HuH-7.5 (cell line): ENCODE measurements around the gene GHRL.

Source experiments
- DNase-seq: peaks from one replicate; pipeline ENCODE4 v3.0.0; 2011; ENCODE audit warnings: low spot score

The GHRL gene

DNA sequence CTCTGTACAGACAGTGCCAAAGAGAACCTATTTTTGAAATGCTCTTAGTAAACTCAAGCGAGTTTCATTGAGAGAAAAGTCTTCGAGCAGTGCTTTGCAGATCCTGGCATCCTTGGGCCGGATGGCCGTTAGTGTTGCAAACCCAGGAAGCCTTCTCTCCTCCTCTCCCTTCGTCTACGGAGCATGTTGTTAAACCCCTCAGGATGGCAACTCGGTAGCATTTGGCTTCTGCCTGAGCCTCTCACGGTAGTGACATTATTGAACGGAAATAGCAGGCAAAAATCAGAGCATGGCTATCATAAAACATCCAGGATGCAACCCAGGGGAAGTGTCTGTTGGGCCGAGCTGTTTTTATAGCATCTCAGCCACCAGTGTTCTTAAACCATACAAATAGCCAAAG, 34.8 kb upstream of the GHRL start:
- DNase-seq: no peak

DNA sequence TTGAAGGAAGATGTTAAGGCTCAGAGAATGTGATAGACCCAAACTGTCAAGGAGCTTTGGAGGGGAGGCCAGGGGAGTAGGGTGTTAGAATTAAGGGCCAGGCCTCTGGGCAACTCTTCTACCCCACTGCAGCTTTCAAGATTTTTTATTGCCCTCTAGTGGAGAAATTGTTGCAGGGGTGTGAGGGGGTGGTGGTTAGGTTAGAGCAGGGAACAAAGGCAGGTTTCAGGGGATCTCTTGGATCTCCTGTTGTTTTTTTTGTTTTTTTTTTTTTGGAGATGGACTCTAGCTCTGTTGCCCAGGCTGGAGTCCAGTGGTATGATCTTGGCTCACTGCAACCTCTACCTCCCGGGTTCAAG, 29.6 kb upstream of the GHRL start:
- peak; percentile 83 for DNase-seq

- DNase-seq: no peak
Measured at GRCh38 chr3:10321630-10322351, 29.0 kb upstream of the GHRL start.

DNA sequence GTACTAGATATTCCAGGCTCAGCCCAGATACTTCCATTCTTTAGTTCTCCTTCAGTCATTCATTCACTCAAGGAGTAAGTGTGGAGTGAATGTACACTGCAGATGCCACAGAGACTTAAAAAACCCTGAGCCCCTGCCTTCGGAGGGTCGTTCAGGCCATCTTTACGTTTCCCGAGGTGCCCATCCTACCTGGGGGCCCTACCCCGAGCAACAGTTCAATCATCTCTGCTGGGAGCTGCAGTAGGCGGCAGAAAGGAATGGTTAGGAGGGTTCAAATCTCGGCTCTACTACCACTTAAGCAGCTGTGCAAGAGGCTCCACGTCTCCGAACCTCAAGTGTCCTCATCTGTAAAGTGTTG, 27.6 kb upstream of the GHRL start:
- no peak for DNase-seq

DNA sequence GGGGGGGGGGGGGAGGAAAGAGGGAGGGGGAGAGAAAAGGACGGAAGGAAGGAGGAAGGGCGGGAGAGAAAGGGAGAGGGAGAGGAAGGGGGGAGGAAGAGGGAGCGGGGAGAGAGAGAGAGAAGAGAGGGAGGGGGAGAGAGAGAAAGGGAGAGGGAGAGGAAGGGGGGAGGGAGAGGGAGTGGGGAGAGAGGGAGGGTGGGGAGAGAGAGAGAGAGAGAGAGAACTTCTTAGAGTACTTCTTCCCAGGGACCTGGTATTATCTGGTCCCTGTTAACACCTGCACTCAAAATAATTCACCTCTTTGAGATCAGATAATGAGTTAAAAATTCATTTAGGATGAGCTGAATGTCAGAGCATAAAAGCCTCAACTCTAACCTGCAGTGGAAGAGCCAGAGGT, 27.1 kb upstream of the GHRL start:
- no peak for DNase-seq

GRCh38 chr3:10319251-10319650, 26.5 kb upstream of the GHRL start:
- no peak for DNase-seq

- no peak for DNase-seq
Measured at GRCh38 chr3:10317961-10318350, 25.2 kb upstream of the GHRL start.

- no peak for DNase-seq
Measured at GRCh38 chr3:10317311-10317960, 24.7 kb upstream of the GHRL start.

GRCh38 chr3:10315771-10316344, 23.1 kb upstream of the GHRL start:
- no peak for DNase-seq

DNA sequence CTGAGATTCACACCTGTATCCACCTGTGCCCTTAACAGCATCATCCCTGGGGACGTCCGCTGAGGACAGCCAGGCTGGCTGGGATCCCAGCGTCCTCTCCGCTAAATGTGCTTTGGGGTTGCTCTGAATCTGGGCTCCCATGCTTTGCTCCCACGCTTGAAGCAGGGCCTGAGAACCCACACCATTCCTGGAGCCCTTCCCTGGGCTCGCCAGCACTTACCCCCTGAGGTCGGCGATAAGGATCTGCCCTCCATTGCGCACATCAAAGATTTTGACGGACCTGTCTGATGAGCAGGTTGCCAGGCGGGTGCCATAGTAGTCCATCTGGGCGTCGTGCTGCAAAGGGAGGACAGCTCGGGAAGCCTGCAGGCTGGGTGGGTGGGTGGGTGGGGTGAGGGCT, 22.4 kb upstream of the GHRL start:
- no peak for DNase-seq

DNA sequence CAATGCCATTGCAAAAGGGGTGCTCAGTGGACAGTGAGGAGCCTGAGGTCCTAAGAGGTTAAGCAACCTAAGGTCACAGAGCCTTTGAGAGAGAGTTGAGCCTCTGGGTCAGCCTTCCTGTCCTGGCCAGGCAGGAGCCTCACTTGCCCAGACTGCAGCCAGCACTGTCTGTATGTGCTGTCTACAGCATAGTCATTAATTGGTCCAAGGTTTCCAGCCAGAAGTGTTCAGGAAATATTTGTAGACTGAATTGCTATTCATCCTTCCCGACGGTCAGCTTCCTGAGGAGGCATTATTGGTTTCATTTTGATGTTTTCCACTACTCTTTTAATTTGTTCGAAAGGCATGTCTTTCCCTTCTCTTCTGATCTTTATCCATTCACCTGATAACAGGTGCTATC, 20.1 kb upstream of the GHRL start:
- DNase-seq: no peak

- no peak for DNase-seq
Measured at GRCh38 chr3:10312391-10312790, 19.6 kb upstream of the GHRL start.

- DNase-seq: no peak
Measured at GRCh38 chr3:10311710-10312109, 19.0 kb upstream of the GHRL start.

DNA sequence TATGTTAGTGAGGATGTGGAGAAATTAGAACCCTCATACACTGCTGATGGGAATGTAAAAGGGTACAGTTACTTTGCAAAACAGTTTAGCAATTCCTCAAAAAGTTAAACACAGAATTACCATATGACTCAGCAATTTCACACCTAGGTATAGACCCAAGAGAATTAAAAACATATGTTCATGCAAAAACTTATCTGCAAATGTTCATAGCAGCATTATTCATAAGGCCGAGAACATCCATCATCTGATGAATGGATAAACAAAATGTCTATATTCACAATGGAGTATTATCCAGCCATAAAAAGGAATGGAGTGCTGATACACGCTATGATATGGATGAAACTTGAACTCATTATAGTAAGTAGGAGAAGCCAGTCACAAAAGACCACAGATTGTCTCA, 17.8 kb upstream of the GHRL start:
- DNase-seq: no peak

- DNase-seq: no peak
Measured at GRCh38 chr3:10309736-10310135, 17.0 kb upstream of the GHRL start.

DNA sequence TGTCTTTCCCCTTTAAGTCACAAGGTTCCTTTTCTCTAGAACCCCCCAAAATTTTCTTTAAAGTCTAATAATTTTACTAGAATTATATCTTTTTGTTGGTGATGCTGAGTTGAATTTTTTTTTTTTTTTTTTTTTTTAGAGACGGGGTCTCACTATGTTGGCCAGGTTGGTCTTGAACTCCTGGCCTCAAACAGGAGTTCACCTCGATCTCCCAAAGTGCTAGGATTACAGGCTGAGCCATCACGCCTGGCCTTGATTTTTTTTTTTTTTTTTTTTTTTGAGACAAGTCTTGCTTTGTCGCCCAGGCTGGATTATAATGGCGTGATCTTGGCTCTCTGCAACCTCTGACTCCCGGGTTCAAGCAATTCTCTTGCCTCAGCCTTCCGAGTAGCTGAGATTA, 15.9 kb upstream of the GHRL start:
- DNase-seq: no peak

DNA sequence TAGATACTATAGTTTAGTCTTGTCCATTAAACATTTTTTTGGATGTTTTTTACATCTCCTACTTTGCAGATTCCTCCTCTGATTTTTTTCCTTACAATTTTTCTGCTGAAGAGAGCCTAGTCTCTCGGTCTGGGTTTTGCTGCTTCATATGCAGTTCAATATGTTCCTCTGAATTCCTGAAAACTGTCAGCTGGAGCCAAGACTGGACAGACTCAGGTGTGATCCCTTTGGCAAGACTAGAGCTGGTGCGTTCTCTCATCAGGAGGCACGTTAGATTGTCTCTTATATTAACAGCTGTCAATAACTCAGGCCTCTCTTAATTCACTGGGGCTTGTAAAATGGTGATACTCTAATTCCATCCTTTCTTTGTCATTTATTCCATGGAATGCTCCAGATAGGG, 13.4 kb upstream of the GHRL start:
- DNase-seq: no peak

DNA sequence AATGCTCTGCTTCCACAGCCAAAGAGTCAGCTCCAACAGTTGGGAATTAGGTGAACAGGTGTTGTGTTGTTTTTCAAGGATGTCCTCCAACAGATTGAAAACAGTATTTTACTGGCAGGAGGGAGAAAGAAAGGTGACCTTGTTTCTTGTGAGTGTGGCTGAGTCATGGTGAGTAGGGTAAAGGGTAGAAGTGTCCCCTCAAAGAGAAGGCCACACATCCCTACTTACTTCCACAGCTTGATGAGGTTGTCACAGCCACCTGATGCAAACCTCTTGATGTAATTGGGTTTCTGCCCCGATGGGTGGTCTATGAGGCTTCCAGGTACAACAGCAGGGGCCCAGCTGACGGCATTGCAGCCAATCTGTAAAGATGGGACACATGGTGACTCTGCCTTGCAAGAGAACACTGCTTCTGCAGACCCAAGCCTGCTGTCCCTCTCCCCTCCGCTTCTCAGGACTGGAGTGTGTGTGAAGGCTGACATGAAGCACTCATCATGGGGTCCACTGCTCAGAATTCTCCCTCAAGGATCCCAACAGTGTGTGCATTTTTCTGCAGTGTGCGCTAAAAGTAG, 12.7 kb upstream of the GHRL start:
- no peak for DNase-seq

- DNase-seq: no peak
Measured at GRCh38 chr3:10304905-10305304, 12.2 kb upstream of the GHRL start.

GRCh38 chr3:10303785-10304184, 11.0 kb upstream of the GHRL start:
- DNase-seq: no peak

GRCh38 chr3:10303105-10303504, 10.4 kb upstream of the GHRL start:
- DNase-seq: no peak

- no peak for DNase-seq
Measured at GRCh38 chr3:10300087-10300486, 7.3 kb upstream of the GHRL start.

- DNase-seq: no peak
Measured at GRCh38 chr3:10299679-10300078, 6.9 kb upstream of the GHRL start.

DNA sequence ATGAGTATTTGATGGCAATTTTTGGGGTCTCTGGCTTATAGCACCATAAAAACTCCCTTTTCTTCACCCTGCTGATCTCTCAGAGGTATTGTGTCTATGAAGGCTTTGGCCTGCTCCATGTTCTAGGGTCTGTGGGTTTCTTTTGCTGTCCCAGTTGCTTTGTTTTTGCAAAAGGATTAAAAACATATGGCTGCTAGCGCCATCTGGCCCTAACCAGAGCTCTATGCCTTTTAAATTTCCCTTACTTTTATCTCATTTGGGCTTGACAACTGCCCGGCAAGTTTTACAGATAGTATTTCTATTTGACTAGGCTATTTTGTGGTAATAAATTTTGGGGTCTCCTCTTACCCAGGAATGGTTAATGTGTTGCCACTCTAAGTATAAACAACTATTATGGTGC, 6.4 kb upstream of the GHRL start:
- no peak for DNase-seq
